Measurements from ENCODE around the gene LRRTM4.

LRRTM4 gene

DNA sequence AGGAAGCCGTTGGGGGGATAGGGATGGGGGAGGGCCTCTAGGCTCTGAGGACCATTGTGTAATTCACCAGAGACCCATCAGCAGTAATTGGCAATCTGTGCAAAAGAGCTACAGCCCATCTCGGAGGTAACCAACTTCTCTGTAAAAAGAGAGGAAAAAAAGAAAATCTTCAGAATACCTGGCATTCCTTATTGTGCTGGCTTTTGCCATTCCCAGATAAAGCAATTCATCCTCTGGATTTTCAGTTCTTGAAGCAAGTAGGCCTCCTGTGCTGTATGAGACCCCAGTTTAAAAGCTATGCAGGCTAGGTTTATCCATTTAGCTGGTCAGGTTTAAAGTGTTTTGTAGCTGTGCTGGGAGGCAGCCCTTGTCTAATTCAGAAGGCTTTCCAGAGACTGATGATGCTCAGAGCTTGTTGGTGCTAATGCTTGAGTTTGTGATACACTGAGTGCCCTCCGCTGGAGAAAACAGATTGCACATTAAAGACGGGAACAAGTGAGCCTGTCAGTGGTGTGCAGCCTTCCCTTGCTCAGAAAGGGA lies at the start of gene LRRTM4:
Gene LRRTM4, minus strand, starts transcription at position 446 of the 540 bp plus-strand sequence.
- no peaks in the 10 kb centered on the region for H3K4me1 Mint-ChIP-seq (ENCODE audit: low read depth)
- H3K36me3 Mint-ChIP-seq (ENCODE audit: low read depth) = no peaks in the 10 kb centered on the region
- no peak for DNase-seq
- H3K27me3 Mint-ChIP-seq = no peaks in the 10 kb centered on the region
- H3K27ac Mint-ChIP-seq = no peak within 1 kb of the TSS
- peaks cover 8% of the 10 kb centered on the region for H3K9me3 Mint-ChIP-seq
- no peak within 1 kb of the TSS for H3K4me3 Mint-ChIP-seq

DNA sequence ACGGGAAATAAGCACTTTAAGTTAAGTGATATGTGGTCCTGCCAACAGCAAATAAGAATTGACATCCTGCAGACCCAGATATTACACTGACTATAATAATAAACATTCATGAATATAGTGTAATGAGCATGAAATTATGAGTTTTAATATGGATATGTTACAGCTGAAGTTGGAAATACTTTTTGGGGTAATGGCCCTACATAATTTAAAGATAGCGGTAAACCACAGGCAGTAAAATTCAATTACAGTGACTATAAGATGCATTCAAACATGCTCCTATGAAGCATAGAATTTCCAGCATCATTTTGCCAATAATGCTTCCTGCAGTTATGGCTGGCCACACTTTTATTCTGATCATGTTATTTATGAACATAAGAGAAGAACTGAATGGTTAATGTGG lies 49.4 kb upstream of the LRRTM4 start:
- Mint-ChIP-seq H3K27me3 (no peaks in the 10 kb centered on the region), H3K27ac (no peak overlapping the region), H3K4me1 (ENCODE audit: low read depth) (no peaks in the 10 kb centered on the region), H3K9me3 (peaks cover 20% of the 10 kb centered on the region), H3K4me3 (no peak overlapping the region), H3K36me3 (ENCODE audit: low read depth) (no peaks in the 10 kb centered on the region)
- no peak for DNase-seq

DNA sequence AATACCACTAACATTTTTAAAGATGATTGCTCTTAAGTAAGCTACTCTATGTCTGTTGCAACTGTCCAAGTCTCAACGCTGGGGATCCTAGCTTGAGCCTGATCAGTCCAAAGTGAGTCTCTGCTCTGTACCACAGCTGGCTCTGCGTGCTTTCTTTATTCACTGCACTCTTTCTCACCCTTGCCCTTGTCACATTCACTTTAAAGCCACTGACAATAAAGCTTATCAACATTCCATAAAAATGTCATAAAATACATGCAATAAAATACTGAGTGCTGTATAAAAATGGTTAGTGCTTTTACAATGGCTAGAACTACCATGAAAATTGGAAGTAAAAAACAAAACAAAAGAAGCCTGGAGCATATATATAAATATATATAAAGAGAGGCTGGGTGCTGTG lies 45.5 kb upstream of the LRRTM4 start:
- no peaks in the 10 kb centered on the region for H3K36me3 Mint-ChIP-seq (ENCODE audit: low read depth)
- no peak overlapping the region for H3K4me3 Mint-ChIP-seq
- no peak overlapping the region for H3K27ac Mint-ChIP-seq
- no peaks in the 10 kb centered on the region for H3K4me1 Mint-ChIP-seq (ENCODE audit: low read depth)
- DNase-seq = no peak
- peaks cover 23% of the 10 kb centered on the region for H3K9me3 Mint-ChIP-seq
- no peaks in the 10 kb centered on the region for H3K27me3 Mint-ChIP-seq

DNA sequence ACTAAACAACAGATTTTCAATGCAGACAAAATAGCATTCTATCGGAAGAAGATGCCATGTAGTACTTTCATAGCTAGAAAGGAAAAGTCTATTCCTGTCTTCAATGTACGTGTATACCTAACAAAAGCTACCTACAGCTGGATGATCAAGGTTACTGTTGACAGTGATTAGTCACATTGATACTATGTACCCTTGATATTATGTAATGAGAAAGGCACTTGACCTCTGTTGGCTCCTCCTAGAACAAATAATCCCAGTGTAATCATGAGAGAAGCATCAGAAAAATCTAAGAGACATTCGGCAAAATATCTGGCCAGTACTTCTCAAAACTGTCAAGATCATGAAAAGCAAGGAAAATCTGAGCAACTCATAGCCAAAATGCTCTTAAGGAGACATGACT lies 44.4 kb upstream of the LRRTM4 start:
- no peak for DNase-seq
- no peaks in the 10 kb centered on the region for H3K4me1 Mint-ChIP-seq (ENCODE audit: low read depth)
- no peaks in the 10 kb centered on the region for H3K27me3 Mint-ChIP-seq
- no peak overlapping the region for H3K4me3 Mint-ChIP-seq
- no peak overlapping the region for H3K27ac Mint-ChIP-seq
- H3K9me3 Mint-ChIP-seq = peaks cover 19% of the 10 kb centered on the region
- no peaks in the 10 kb centered on the region for H3K36me3 Mint-ChIP-seq (ENCODE audit: low read depth)

DNA sequence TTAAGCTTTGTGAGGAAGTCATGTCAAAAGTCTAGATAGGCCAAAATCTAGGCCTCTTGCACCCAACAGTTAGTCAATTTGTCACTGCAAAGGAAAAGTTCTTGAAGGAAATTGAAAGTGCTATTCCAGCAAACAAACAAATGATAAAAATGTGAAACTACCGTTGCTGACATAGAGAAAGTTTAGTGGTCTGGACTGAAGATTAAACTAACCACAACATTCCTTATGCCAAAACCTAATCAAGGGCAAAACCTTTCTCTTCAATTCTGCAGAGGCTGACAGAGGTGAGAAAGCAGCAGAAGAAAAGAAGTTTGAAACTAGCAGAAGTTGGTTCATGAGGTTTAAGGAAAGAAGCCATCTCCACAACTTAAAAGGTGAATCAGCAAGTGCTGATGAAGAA lies 44.0 kb upstream of the LRRTM4 start:
- no peak overlapping the region for H3K4me3 Mint-ChIP-seq
- DNase-seq = no peak
- peaks cover 20% of the 10 kb centered on the region for H3K9me3 Mint-ChIP-seq
- no peak overlapping the region for H3K27ac Mint-ChIP-seq
- no peaks in the 10 kb centered on the region for H3K4me1 Mint-ChIP-seq (ENCODE audit: low read depth)
- no peaks in the 10 kb centered on the region for H3K27me3 Mint-ChIP-seq
- no peaks in the 10 kb centered on the region for H3K36me3 Mint-ChIP-seq (ENCODE audit: low read depth)

DNA sequence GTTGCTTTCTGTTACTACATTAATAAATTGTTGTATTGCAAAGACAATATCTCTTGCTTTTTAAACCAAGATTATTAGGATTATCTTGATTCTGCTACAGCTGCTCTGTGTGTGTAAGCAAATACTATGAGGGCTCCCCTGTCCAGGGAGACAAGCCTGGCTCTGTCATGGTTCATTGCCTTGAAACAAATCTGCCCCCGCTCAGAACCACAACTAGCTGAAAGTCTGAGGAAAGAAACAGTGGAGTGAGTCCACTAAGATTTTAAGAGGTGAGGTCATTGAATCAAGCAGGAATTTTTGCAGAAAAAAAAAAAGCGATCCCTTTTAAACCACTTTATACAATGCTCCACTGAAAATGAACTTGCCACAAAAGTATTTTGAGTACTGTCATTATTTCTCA lies 30.8 kb upstream of the LRRTM4 start:
- Mint-ChIP-seq H3K4me3 (no peak overlapping the region), H3K4me1 (ENCODE audit: low read depth) (no peaks in the 10 kb centered on the region), H3K27ac (no peak overlapping the region), H3K9me3 (peaks cover 26% of the 10 kb centered on the region), H3K27me3 (no peaks in the 10 kb centered on the region), H3K36me3 (ENCODE audit: low read depth) (no peaks in the 10 kb centered on the region)
- DNase-seq = no peak

DNA sequence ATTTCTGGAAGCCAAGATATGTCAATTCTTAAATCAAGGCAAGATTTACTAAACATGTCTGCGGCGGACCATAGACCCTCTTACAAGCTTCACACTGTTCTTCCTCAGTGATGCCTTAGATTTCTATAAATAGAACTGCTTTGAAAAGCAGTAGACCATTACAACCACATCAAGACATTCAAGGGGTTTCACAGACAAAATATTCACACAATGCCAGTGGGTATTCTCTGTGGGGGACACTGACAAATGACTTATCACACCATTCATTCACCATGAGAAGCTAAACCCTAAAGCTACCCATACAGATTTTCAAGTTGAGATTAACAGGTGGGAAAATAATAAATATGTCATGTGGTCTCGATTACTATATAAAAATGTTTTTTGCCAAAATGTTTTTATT lies 15.9 kb upstream of the LRRTM4 start:
- Mint-ChIP-seq H3K9me3 (peaks cover 27% of the 10 kb centered on the region), H3K36me3 (ENCODE audit: low read depth) (no peaks in the 10 kb centered on the region), H3K27ac (no peak overlapping the region), H3K27me3 (no peaks in the 10 kb centered on the region), H3K4me3 (no peak overlapping the region), H3K4me1 (ENCODE audit: low read depth) (no peaks in the 10 kb centered on the region)
- no peak for DNase-seq

DNA sequence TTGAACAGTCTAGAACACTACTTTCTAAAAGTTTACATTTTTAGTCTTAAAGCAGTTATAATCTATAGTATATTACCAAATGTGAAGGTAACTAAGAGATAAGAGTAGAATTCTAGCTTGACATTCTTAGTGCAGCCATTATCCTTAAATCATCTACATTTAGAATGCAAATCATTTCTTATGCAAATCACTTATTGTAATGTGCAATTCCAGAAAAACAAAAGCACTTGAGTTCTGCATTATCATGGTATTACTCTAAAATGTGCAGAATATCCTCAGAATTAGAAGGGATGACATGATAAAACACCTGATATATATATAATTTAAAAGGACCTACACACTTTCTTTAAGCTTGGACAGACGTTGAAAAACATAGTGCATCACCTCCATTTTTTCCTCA lies 712 bp upstream of the LRRTM4 start:
- no peak overlapping the region for H3K27ac Mint-ChIP-seq
- no peak overlapping the region for H3K4me3 Mint-ChIP-seq
- no peak for DNase-seq
- no peaks in the 10 kb centered on the region for H3K4me1 Mint-ChIP-seq (ENCODE audit: low read depth)
- no peaks in the 10 kb centered on the region for H3K27me3 Mint-ChIP-seq
- H3K9me3 Mint-ChIP-seq = peaks cover 8% of the 10 kb centered on the region
- H3K36me3 Mint-ChIP-seq (ENCODE audit: low read depth) = no peaks in the 10 kb centered on the region

DNA sequence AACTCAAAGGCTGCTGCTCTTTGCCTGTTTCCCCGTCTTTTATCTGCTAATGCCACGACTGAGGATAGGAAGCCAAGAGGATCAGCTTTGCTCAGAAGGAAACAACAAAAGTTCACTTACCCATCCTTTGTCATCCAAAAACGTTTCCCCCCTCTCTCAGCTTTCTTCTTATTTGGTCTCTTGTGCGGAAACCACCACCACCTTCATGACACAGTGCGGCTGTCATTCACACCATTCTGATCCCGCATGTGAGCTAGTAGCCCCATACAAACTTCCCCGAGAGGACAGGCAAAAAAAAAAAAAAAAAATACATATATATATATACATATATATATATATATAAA lies 656 bp downstream of the LRRTM4 start:
- H3K9me3 Mint-ChIP-seq = peaks cover 8% of the 10 kb centered on the region
- no peaks in the 10 kb centered on the region for H3K27me3 Mint-ChIP-seq
- no peak overlapping the region for H3K27ac Mint-ChIP-seq
- no peaks in the 10 kb centered on the region for H3K4me1 Mint-ChIP-seq (ENCODE audit: low read depth)
- H3K36me3 Mint-ChIP-seq (ENCODE audit: low read depth) = no peaks in the 10 kb centered on the region
- DNase-seq = no peak
- H3K4me3 Mint-ChIP-seq = no peak overlapping the region

DNA sequence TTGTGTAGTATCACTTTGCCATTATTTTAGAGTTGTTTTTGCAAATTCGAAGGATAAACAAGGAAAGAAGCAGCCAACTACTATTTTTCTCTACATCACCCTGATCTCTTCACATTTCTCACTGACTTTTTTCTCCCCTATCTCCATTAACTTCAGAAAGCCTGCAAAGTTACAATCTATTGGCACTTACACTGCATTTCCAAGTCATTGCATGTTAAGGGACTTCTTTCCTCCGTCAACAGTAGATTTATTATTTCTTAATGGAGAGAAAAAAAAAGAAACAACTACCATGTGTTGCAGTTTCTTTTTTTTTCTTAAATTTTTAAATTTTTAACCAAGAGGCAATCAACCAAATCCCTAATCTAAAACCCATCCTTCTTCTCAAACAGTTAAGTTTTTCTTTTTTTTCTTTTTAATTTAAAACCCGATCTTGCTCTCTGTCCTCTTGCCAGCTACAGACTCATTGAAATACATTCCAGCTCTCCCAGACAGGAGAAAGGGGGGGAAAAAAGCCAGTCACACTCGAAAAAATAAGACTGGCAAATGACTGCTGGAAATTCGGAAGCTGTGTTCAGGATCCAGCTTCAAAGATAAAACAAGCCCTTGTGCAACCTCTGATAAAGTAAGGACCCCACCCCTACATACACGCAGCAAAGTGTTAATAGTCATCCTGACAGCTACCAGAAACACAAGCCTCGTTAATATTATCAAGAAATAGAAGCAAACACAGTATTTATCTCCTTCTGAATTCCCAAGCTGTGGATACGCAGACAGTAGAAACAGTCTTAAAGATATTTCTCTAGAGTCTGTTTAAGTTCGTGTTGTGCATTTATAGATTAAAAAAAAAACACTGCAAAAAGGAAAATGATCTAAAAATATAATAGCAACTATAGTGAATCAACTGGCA lies 1.3 kb downstream of the LRRTM4 start:
- no peak overlapping the region for H3K4me3 Mint-ChIP-seq

DNA sequence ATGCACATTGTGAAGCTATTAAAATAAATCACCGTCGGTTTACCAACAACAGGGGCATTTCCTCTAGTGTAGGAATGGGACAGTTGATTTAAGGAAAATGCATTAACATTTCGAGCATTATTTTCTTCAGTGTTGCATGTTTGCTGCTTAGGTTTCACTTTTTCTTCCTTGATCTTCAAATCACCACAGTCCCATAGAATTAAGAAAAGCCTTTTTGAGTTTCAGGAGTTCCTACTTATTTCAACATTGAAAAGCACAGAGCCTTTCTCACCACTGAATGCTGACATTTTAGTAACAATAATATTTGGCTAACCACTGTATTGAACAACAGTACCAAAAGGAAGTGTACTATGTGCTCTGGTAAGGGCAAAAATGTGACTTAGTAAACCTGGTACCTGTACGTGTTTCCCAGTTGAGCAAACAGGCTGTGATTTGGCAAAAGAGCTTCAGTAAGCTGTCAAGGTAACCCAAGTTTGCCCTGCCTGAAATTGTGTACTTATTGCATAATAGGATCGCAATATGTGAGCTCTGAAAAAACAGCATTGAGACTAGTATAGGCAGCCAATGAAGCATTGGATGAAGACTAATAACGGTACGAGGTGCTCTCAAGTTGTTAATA lies 2.2 kb downstream of the LRRTM4 start:
- no peak overlapping the region for H3K4me3 Mint-ChIP-seq
- no peaks in the 10 kb centered on the region for H3K36me3 Mint-ChIP-seq (ENCODE audit: low read depth)
- DNase-seq = no peak

More for the DNA sequence above, 1.3 kb downstream of the LRRTM4 start:
- Mint-ChIP-seq H3K36me3 (ENCODE audit: low read depth) (no peaks in the 10 kb centered on the region), H3K27ac (no peak overlapping the region), H3K9me3 (peaks cover 8% of the 10 kb centered on the region), H3K4me1 (ENCODE audit: low read depth) (no peaks in the 10 kb centered on the region), H3K27me3 (no peaks in the 10 kb centered on the region)
- no peak for DNase-seq

DNA sequence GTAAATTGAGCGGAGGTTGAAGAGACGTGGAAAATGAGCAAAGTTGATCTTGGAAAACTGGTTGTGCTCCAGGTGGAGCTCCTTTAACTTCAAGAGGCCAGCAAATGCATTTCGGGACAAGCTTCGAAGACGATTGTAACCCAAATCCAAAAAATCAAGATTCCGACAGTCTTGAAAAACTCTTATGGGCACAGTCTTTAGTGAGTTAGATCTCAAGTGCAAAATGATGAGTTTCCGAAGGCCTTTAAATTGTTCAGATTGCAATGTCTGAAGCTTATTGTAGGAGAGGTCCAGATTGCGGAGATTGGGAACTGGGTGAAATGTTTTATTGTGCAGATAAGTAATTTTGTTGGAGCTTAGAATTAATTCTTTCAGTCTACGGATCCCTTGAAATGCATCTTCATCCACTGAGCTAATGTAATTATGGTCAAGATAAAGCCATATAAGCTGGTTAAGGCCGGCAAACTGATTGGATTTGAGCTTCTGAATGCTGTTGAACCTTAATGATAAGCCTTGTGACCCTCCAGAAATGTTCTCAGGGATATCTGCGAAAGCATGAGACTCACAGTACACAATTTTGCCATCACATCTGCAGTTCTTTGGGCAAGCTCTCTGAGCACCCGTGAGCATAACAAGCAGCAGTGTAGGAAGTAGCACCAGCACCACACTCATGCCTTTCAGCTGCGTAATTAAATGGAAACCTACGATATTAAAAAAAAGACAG lies 2.9 kb downstream of the LRRTM4 start:
- no peaks in the 10 kb centered on the region for H3K4me1 Mint-ChIP-seq (ENCODE audit: low read depth)
- no peak overlapping the region for H3K27ac Mint-ChIP-seq
- H3K4me3 Mint-ChIP-seq = no peak overlapping the region
- DNase-seq = no peak
- H3K27me3 Mint-ChIP-seq = no peaks in the 10 kb centered on the region
- H3K9me3 Mint-ChIP-seq = peaks cover 8% of the 10 kb centered on the region
- no peaks in the 10 kb centered on the region for H3K36me3 Mint-ChIP-seq (ENCODE audit: low read depth)

More for the DNA sequence above, 2.2 kb downstream of the LRRTM4 start:
- peaks cover 8% of the 10 kb centered on the region for H3K9me3 Mint-ChIP-seq
- H3K27ac Mint-ChIP-seq = no peak overlapping the region
- no peaks in the 10 kb centered on the region for H3K27me3 Mint-ChIP-seq
- H3K4me1 Mint-ChIP-seq (ENCODE audit: low read depth) = no peaks in the 10 kb centered on the region

DNA sequence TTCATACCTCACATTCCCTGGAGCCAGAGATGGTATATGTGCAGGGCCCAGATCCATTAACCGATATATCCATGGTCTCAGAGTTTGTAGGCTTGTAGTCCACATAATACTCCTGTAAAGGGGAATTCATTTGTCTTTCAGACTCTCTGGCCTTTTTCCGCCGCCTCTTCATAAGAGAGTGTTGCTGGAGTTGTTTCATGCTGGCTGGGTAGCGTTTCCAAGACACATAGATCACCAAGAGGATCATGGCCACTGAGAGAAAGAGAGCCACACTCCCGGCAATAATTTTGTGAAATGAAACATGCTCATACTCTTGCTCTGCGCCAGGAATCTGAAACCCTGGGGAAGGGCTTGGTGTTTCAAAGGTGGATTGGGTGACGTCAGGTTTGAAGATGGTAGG lies 3.9 kb downstream of the LRRTM4 start:
- Mint-ChIP-seq H3K9me3 (peaks cover 8% of the 10 kb centered on the region), H3K4me1 (ENCODE audit: low read depth) (no peaks in the 10 kb centered on the region), H3K27ac (no peak overlapping the region), H3K27me3 (no peaks in the 10 kb centered on the region), H3K4me3 (no peak overlapping the region), H3K36me3 (ENCODE audit: low read depth) (no peaks in the 10 kb centered on the region)
- DNase-seq = no peak

DNA sequence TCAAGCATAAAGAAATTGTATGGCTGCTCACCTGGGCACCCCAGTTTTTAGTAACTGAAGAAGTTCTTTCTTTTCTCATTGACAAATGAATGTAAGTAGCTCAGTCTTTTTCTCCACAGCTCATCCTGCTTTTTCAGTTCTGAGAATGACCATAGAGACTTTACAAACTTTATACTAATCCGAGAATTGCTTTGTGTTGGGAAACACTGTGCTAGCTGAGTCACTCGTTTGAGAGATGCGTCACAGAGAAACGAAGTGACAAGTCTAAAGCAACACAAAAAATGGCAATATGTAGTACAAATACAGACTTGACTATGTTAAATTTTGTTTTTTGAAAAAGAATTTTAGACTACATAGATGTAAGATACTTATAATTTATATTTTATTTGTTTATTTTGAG lies 9.0 kb downstream of the LRRTM4 start:
- Mint-ChIP-seq H3K4me1 (ENCODE audit: low read depth) (no peaks in the 10 kb centered on the region), H3K27me3 (no peaks in the 10 kb centered on the region), H3K36me3 (ENCODE audit: low read depth) (no peaks in the 10 kb centered on the region), H3K9me3 (peaks cover 6% of the 10 kb centered on the region), H3K4me3 (no peak overlapping the region), H3K27ac (no peak overlapping the region)
- DNase-seq = no peak

DNA sequence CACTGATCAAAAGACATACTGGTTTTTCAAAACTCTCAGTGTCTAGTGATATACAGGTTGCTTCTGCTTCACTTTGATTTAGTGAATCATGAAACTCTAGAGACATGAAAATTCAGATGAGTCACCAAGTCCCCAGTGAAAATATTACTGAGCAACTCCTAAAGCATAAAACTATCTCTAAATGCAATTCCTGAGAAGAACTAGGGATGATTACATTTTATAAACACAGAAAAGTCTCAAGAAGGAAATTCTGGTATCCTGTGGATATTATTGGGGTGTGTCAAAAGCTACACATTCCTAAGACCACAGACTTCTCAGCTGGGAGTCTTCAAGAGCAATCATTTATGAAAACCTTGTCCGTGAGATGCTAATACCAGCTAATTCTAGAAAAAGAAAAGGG lies 9.7 kb downstream of the LRRTM4 start:
- Mint-ChIP-seq H3K27me3 (no peaks in the 10 kb centered on the region), H3K36me3 (ENCODE audit: low read depth) (no peaks in the 10 kb centered on the region), H3K27ac (no peak overlapping the region), H3K9me3 (peaks cover 4% of the 10 kb centered on the region), H3K4me3 (no peak overlapping the region), H3K4me1 (ENCODE audit: low read depth) (no peaks in the 10 kb centered on the region)
- no peak for DNase-seq

All from activated T-cell treated with anti-CD3 and anti-CD28 coated beads, Interleukin-2, amount 50 U/mL, for 24 hours (primary cell).